Mammary epithelial cell (primary cell): Measurements from ENCODE around the gene RPTOR.

Experiments used
- EZH2 ChIP-seq: IDR thresholded peaks from 2 replicates; pipeline ENCODE4 v1.6.1; 2012; ENCODE audit warnings: low read length, inconsistent platforms, borderline replicate concordance
- TF ChIP-seq, protein P1 (sequence below), 2 donors: IDR thresholded peaks in 1 of 2; conservative IDR thresholded peaks in 1 of 2; 2 replicates each; pipeline ENCODE4 v1.5.1; 2011 to 2012; ENCODE audit warnings: inconsistent platforms in 2 of 2, low read length in 2 of 2, mild to moderate bottlenecking in 2 of 2, control low read depth in 1 of 2, low read depth in 1 of 2; ENCODE audit not compliant: insufficient read depth in 1 of 2; ENCODE audit errors: extremely low read depth in 1 of 2

DNA sequence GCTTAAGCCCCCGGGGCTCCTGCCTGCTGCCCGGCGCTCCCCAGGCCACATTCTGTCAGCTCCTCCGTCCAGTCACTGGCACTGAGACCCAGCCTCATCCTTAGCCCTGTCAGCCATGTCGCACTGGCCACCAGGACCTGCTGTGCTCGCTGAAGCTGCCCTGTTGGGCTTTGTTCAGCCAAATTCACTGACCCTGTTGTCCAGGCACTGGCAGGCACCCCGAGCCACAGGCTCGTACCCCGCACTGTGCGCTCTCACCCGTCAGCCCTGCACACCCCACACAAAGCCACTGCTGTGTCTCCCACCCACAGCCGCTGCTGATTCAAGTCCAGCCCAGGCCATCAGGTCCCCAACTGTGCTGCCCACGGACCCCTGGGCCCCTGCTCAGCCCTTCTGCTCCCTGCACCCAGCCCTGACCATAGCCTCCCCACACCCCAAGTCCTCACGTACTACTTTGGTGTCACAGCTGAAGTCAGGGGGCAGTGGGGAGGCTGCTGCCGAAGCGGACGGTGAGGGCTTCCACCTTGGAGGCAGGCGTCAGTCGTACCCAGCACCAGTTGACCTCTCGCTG is 315.5 kb downstream of the RPTOR start:
- TF ChIP-seq, protein P1, sequence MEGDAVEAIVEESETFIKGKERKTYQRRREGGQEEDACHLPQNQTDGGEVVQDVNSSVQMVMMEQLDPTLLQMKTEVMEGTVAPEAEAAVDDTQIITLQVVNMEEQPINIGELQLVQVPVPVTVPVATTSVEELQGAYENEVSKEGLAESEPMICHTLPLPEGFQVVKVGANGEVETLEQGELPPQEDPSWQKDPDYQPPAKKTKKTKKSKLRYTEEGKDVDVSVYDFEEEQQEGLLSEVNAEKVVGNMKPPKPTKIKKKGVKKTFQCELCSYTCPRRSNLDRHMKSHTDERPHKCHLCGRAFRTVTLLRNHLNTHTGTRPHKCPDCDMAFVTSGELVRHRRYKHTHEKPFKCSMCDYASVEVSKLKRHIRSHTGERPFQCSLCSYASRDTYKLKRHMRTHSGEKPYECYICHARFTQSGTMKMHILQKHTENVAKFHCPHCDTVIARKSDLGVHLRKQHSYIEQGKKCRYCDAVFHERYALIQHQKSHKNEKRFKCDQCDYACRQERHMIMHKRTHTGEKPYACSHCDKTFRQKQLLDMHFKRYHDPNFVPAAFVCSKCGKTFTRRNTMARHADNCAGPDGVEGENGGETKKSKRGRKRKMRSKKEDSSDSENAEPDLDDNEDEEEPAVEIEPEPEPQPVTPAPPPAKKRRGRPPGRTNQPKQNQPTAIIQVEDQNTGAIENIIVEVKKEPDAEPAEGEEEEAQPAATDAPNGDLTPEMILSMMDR (conservative IDR thresholded peaks at IDR 0.05 in 1 of 2, IDR thresholded peaks at IDR 0.05 in 1 of 2; ENCODE audit: extremely low read depth in 1 of 2, insufficient read depth in 1 of 2, low read depth in 1 of 2, low read length in 2 of 2) = no peak
- no peak for TF ChIP-seq EZH2
